ENCODE measurements around the gene DUSP2. TPM values are rescaled to one million over a fixed set of nuclear protein-coding genes. Genes with fewer than 3 reads are reported as not detected.

The DUSP2 gene
- total and polyA plus RNA-seq, 11 donors = 0.56 to 23.1 (median 2.7) TPM

- DNase-seq = no peak
Observed at GRCh38 chr2:96150791-96151594, 5.8 kb upstream of the DUSP2 start.

GRCh38 chr2:96150007-96150640 lies 4.9 kb upstream of the DUSP2 start:
- Histone ChIP-seq H3K4me3 (no peak overlapping the region), H3K36me3 (no peaks in the 10 kb centered on the region), H3K9me3 (no peaks in the 10 kb centered on the region), H3K4me1 (peaks cover 0 to 38% (median 17%) of the 10 kb centered on the region in 12 donors), H3K27ac (no peak overlapping the region), H3K27me3 (no peaks in the 10 kb centered on the region)
- intact Hi-C loops (cut with DNase I) = no loop called here
- peak in 1 of 5 donors; percentile 4 for DNase-seq
- no peak for ATAC-seq
- 94 to 96% (median 95%) methylated on average over 6 of the region's 6 CpGs for WGBS, 4 donors
- TF ChIP-seq CTCF (IDR thresholded peaks at IDR 0.05) = no peak
- TF ChIP-seq POLR2A (IDR thresholded peaks at IDR 0.05) = no peak

More at GRCh38 chr2:96150791-96151594, 5.8 kb upstream of the DUSP2 start:
- intact Hi-C loops (cut with DNase I) = no loop called here
- Histone ChIP-seq H3K27me3 (no peaks in the 10 kb centered on the region), H3K36me3 (no peaks in the 10 kb centered on the region), H3K27ac (no peak overlapping the region), H3K4me3 (no peak overlapping the region), H3K4me1 (peaks cover 0 to 30% (median 11%) of the 10 kb centered on the region in 12 donors), H3K9me3 (no peaks in the 10 kb centered on the region)
- TF ChIP-seq CTCF (IDR thresholded peaks at IDR 0.05) = no peak
- no peak for TF ChIP-seq POLR2A (IDR thresholded peaks at IDR 0.05)
- ATAC-seq = no peak
- 84 to 94% (median 92%) methylated on average over 13 to 14 of the region's 14 CpGs for WGBS, 4 donors

GRCh38 chr2:96148410-96149217 lies 3.4 kb upstream of the DUSP2 start:
- peak overlapping the region in 1 of 12 donors; percentile 13 for H3K4me3 ChIP-seq
- peaks cover 0 to 50% (median 27%) of the 10 kb centered on the region in 12 donors for H3K4me1 ChIP-seq
- intact Hi-C loops (cut with DNase I) = loop anchor here in 3 of 10 donors (5.0 to 10.0 kb wide), 4 partner anchors 59 to 366 kb away; partner anchors contain the start of genes CIAO1 (in 2 of the 3), TMEM127 (in 2 of the 3) and STARD7 (in 1 of the 3)
- H3K27ac ChIP-seq = peak overlapping the region in 3 of 12 donors; percentile 16 to 67 (median 67)
- no peaks in the 10 kb centered on the region for H3K9me3 ChIP-seq
- TF ChIP-seq POLR2A (IDR thresholded peaks at IDR 0.05) = no peak
- TF ChIP-seq CTCF (IDR thresholded peaks at IDR 0.05) = no peak
- peaks cover 0 to 3% (median 0%) of the 10 kb centered on the region in 9 donors for H3K36me3 ChIP-seq
- ATAC-seq (peak in 3 of 4 donors; percentile 9 to 78 (median 17)), DNase-seq (peak; percentile 52 to 82 (median 76))
- peaks cover 0 to 7% (median 0%) of the 10 kb centered on the region in 9 donors for H3K27me3 ChIP-seq
- WGBS, 4 donors = 54 to 71% (median 63%) methylated on average over 17 to 29 of the region's 29 CpGs

All from heart left ventricle (tissue), 16 donors.